ENCODE data around the gene FAM131C.
"Not testable (repeated sequence)": the region's sequence is repeated elsewhere in the genome, so short reads cannot be mapped to it uniquely, and the experiment has no call there.

GRCh38 chr1:16062687-16063075 lies 10.8 kb downstream of the FAM131C start:
- TF ChIP-seq, protein P1, sequence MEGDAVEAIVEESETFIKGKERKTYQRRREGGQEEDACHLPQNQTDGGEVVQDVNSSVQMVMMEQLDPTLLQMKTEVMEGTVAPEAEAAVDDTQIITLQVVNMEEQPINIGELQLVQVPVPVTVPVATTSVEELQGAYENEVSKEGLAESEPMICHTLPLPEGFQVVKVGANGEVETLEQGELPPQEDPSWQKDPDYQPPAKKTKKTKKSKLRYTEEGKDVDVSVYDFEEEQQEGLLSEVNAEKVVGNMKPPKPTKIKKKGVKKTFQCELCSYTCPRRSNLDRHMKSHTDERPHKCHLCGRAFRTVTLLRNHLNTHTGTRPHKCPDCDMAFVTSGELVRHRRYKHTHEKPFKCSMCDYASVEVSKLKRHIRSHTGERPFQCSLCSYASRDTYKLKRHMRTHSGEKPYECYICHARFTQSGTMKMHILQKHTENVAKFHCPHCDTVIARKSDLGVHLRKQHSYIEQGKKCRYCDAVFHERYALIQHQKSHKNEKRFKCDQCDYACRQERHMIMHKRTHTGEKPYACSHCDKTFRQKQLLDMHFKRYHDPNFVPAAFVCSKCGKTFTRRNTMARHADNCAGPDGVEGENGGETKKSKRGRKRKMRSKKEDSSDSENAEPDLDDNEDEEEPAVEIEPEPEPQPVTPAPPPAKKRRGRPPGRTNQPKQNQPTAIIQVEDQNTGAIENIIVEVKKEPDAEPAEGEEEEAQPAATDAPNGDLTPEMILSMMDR (IDR thresholded peaks at IDR 0.05; ENCODE audit: low read depth, low read length) = not testable (repeated sequence)
- TF ChIP-seq POLR2A (IDR thresholded peaks at IDR 0.05; ENCODE audit: extremely low read depth, insufficient read length) = not testable (repeated sequence)
- TF ChIP-seq, protein P2, sequence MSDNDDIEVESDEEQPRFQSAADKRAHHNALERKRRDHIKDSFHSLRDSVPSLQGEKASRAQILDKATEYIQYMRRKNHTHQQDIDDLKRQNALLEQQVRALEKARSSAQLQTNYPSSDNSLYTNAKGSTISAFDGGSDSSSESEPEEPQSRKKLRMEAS (IDR thresholded peaks at IDR 0.05; ENCODE audit: low read depth, low read length) = not testable (repeated sequence)

Data from NB4 (cell line).